H9 (cell line): Measurements from ENCODE around the gene PSMB9. TPM values are rescaled to one million over a fixed set of nuclear protein-coding genes. Genes with fewer than 3 reads are reported as not detected.

Source experiments
- DNase-seq: peaks from one replicate; pipeline ENCODE4 v3.0.0-alpha.2; 2017
- H2AFZ ChIP-seq: one replicate; pipeline ENCODE4 v1.6.1; 2013; ENCODE audit warnings: mild to moderate bottlenecking, low read length, control low read depth, moderate library complexity
- H2AK5ac ChIP-seq: 2 replicates; pipeline ENCODE4 v1.6.1; 2013; ENCODE audit warnings: low read length, control low read depth, mixed read lengths; ENCODE audit not compliant: insufficient read length
- H2BK120ac ChIP-seq: one replicate; pipeline ENCODE4 v1.6.1; 2013; ENCODE audit warnings: low read depth, mild to moderate bottlenecking, low read length, control low read depth, inconsistent platforms; ENCODE audit not compliant: poor library complexity, severe bottlenecking
- H2BK12ac ChIP-seq: 2 replicates; pipeline ENCODE4 v1.6.1; 2013; ENCODE audit warnings: low read length, control low read depth, mixed read lengths, low read depth; ENCODE audit not compliant: insufficient read length
- H2BK15ac ChIP-seq: 2 replicates; pipeline ENCODE4 v1.6.1; 2013; ENCODE audit warnings: low read depth, low read length, control low read depth
- H2BK20ac ChIP-seq: one replicate; pipeline ENCODE4 v1.6.1; 2013; ENCODE audit warnings: low read depth, mild to moderate bottlenecking, low read length, control low read depth, inconsistent platforms; ENCODE audit not compliant: poor library complexity, severe bottlenecking
- H2BK5ac ChIP-seq: 2 replicates; pipeline ENCODE4 v1.6.1; 2013; ENCODE audit warnings: low read length, control low read depth, mixed read lengths; ENCODE audit not compliant: insufficient read length
- H3K14ac ChIP-seq: 2 replicates; pipeline ENCODE4 v1.6.1; 2013; ENCODE audit warnings: low read length, control low read depth; ENCODE audit not compliant: insufficient read depth
- H3K18ac ChIP-seq: 2 replicates; pipeline ENCODE4 v1.6.1; 2013; ENCODE audit warnings: low read depth, mild to moderate bottlenecking, mixed read lengths, low read length, control low read depth; ENCODE audit not compliant: insufficient read length
- H3K23ac ChIP-seq: 2 replicates; pipeline ENCODE4 v1.6.1; 2013; ENCODE audit warnings: low read length, control low read depth, mixed read lengths, low read depth; ENCODE audit not compliant: insufficient read length
- H3K23me2 ChIP-seq: 2 replicates; pipeline ENCODE4 v1.6.1; 2013; ENCODE audit warnings: low read depth, mild to moderate bottlenecking, mixed read lengths, low read length, control low read depth; ENCODE audit not compliant: insufficient read length, poor library complexity, severe bottlenecking
- H3K27ac ChIP-seq: 2 replicates; pipeline ENCODE4 v1.5.1; 2013; ENCODE audit warnings: low read length, control low read depth, mixed read lengths, low read depth; ENCODE audit not compliant: insufficient read length
- H3K27me3 ChIP-seq: 2 replicates; pipeline ENCODE4 v1.6.1; 2013; ENCODE audit warnings: low read length, control low read depth, inconsistent platforms; ENCODE audit not compliant: insufficient read depth
- H3K4ac ChIP-seq: 2 replicates; pipeline ENCODE4 v1.6.1; 2013; ENCODE audit warnings: low read depth, mild to moderate bottlenecking, control low read depth, inconsistent platforms, low read length, moderate library complexity
- H3K4me1 ChIP-seq: 2 replicates; pipeline ENCODE4 v1.6.1; 2013; ENCODE audit warnings: low read length, control low read depth, inconsistent platforms; ENCODE audit not compliant: insufficient read depth
- H3K4me2 ChIP-seq: 2 replicates; pipeline ENCODE4 v1.6.1; 2013; ENCODE audit warnings: low read length, control low read depth, mixed read lengths; ENCODE audit not compliant: insufficient read length, insufficient read depth
- H3K56ac ChIP-seq: 2 replicates; pipeline ENCODE4 v1.6.1; 2013; ENCODE audit warnings: low read depth, mild to moderate bottlenecking, mixed read lengths, low read length, control low read depth; ENCODE audit not compliant: insufficient read length
- H3K79me1 ChIP-seq: 2 replicates; pipeline ENCODE4 v1.6.1; 2013; ENCODE audit warnings: low read depth, mild to moderate bottlenecking, moderate library complexity, low read length, control low read depth, inconsistent platforms; ENCODE audit not compliant: insufficient read depth, poor library complexity, severe bottlenecking
- H3K79me2 ChIP-seq: 2 replicates; pipeline ENCODE4 v1.6.1; 2013; ENCODE audit warnings: low read length, control low read depth, inconsistent platforms; ENCODE audit not compliant: insufficient read depth
- H3K9ac ChIP-seq: 2 replicates; pipeline ENCODE4 v1.6.1; 2013; ENCODE audit warnings: low read length, control low read depth, mixed read lengths; ENCODE audit not compliant: insufficient read length; ENCODE audit errors: extremely low read depth
- H3K9me3 ChIP-seq: one replicate; pipeline ENCODE4 v1.6.1; 2013; ENCODE audit warnings: low read depth, low read length, inconsistent platforms; ENCODE audit not compliant: control insufficient read depth
- H3T11ph ChIP-seq: one replicate; pipeline ENCODE4 v1.6.1; 2013; ENCODE audit warnings: mild to moderate bottlenecking, low read length, control low read depth, inconsistent platforms
- H4K20me1 ChIP-seq: one replicate; pipeline ENCODE4 v1.6.1; 2013; ENCODE audit not compliant: control insufficient read depth, insufficient read length, insufficient read depth
- H4K5ac ChIP-seq: 2 replicates; pipeline ENCODE4 v1.6.1; 2013; ENCODE audit warnings: low read depth, mild to moderate bottlenecking, mixed read lengths, low read length, control low read depth; ENCODE audit not compliant: insufficient read length
- H4K8ac ChIP-seq: replicated peaks from 2 replicates; pipeline ENCODE4 v1.6.1; 2013; ENCODE audit warnings: low read length, control low read depth, mixed read lengths, low read depth; ENCODE audit not compliant: insufficient read length
- H4K91ac ChIP-seq: 2 replicates; pipeline ENCODE4 v1.6.1; 2013; ENCODE audit warnings: low read depth, mild to moderate bottlenecking, moderate library complexity, mixed read lengths, low read length, control low read depth; ENCODE audit not compliant: insufficient read length
- H3K27ac Mint-ChIP-seq, 3 experiments: 2 replicates in 2 of 3; 3 replicates in 1 of 3; pipeline ENCODE4 v1.8.0; 2020 to 2021; ENCODE audit warnings: mixed read lengths in 3 of 3, mild to moderate bottlenecking in 1 of 3, moderate library complexity in 1 of 3
- H3K27me3 Mint-ChIP-seq: 2 replicates; pipeline ENCODE4 v1.8.0; 2021; ENCODE audit warnings: low read depth, mild to moderate bottlenecking, moderate library complexity, mixed read lengths
- H3K36me3 Mint-ChIP-seq, 3 experiments: 2 replicates in 2 of 3; 3 replicates in 1 of 3; pipeline ENCODE4 v1.8.0; 2020 to 2021; ENCODE audit warnings: low read depth in 3 of 3, mixed read lengths in 3 of 3; ENCODE audit not compliant: insufficient read depth in 1 of 3
- H3K4me1 Mint-ChIP-seq, 2 experiments: 2 replicates each; pipeline ENCODE4 v1.8.0; 2020; ENCODE audit warnings: mixed read lengths in 2 of 2
- H3K4me3 Mint-ChIP-seq, 2 experiments: 2 replicates in 1 of 2; 3 replicates in 1 of 2; pipeline ENCODE4 v1.8.0; 2020 to 2021; ENCODE audit warnings: mild to moderate bottlenecking in 2 of 2, mixed read lengths in 2 of 2, moderate library complexity in 1 of 2
- H3K9me3 Mint-ChIP-seq, 2 experiments: 2 replicates in 1 of 2; 3 replicates in 1 of 2; pipeline ENCODE4 v1.8.0; 2020; ENCODE audit warnings: mild to moderate bottlenecking in 2 of 2, mixed read lengths in 2 of 2, moderate library complexity in 1 of 2
- CTCF ChIP-seq: fragments of 200-600 bp; sonication (generic); conservative IDR thresholded peaks from 3 replicates; pipeline ENCODE4 v1.8.0; 2021; ENCODE audit warnings: antibody characterized with exemption, mild to moderate bottlenecking
- WGBS: extraction: QIAGEN DNeasy Blood & Tissue Kit; methylation state at CpG from one replicate; pipeline ENCODE4 v1.1.7; 2013; ENCODE audit warnings: missing lambda C conversion rate, low lambda C conversion rate, mixed read lengths; ENCODE audit not compliant: insufficient read length; ENCODE audit errors: extremely low coverage; 5-methylcytosine and 5-hydroxymethylcytosine counted together
- total RNA-seq: library from RNA; stranded (reverse); gene quantifications from 2 replicates; pipeline ENCODE4 v1.2.1, GENCODE V29; 2021

Gene PSMB9
- total RNA-seq, 1 experiment from 2014 or later, result 3.5 TPM

- H2BK5ac ChIP-seq, result no peak overlapping the region
- no peak overlapping the region for H4K91ac ChIP-seq
- H3K27me3 ChIP-seq, result no peaks in the 10 kb centered on the region
- H3K4me1 ChIP-seq, result no peaks in the 10 kb centered on the region
- no peak overlapping the region for H3K4me2 ChIP-seq
- no peak overlapping the region for H3K4me3 Mint-ChIP-seq
- H3K27ac Mint-ChIP-seq, result no peak overlapping the region
- DNase-seq, result no peak
- no peak overlapping the region for H2BK15ac ChIP-seq
- TF ChIP-seq CTCF, result no peak
- no peak overlapping the region for H2BK120ac ChIP-seq
- no peak overlapping the region for H2AFZ ChIP-seq
- H3K14ac ChIP-seq, result no peak overlapping the region
- no peak overlapping the region for H4K8ac ChIP-seq
- H3K4ac ChIP-seq, result no peak overlapping the region
- no peaks in the 10 kb centered on the region for H3K9me3 Mint-ChIP-seq
- H3K79me2 ChIP-seq, result no peaks in the 10 kb centered on the region
- H2AK5ac ChIP-seq, result no peak overlapping the region
- no peak overlapping the region for H3K56ac ChIP-seq
- no peak overlapping the region for H3K27ac ChIP-seq
- H4K20me1 ChIP-seq, result no peaks in the 10 kb centered on the region
- peaks cover 19% of the 10 kb centered on the region for H3K27me3 Mint-ChIP-seq
- H2BK20ac ChIP-seq, result no peak overlapping the region
- H4K5ac ChIP-seq, result no peak overlapping the region
- H3K36me3 Mint-ChIP-seq, result no peaks in the 10 kb centered on the region
- peaks cover 4 to 5% of the 10 kb centered on the region in 2 experiments; a peak in 3 of 4 replicates for H3K4me1 Mint-ChIP-seq
- H2BK12ac ChIP-seq, result no peak overlapping the region
- no peaks in the 10 kb centered on the region for H3K79me1 ChIP-seq
- no peak overlapping the region for H3K18ac ChIP-seq
- H3K9me3 ChIP-seq, result no peaks in the 10 kb centered on the region
- no peaks in the 10 kb centered on the region for H3K23me2 ChIP-seq
- H3K23ac ChIP-seq, result no peak overlapping the region
- no peak overlapping the region for H3T11ph ChIP-seq
- WGBS, result no CpG with 5 or more reads among the region's 1 CpG
- no peak overlapping the region for H3K9ac ChIP-seq
Observed at GRCh38 chr6:32809171-32809570, 44.8 kb upstream of the PSMB9 start.
